HUDEP-2 (cell line): ENCODE data around the gene DGCR2.
A peak's percentile ranks its signal among the peaks of the same experiment; 100 is the strongest.
"Not testable (repeated sequence)": the region's sequence is repeated elsewhere in the genome, so short reads cannot be mapped to it uniquely, and the experiment has no call there.

Source experiments
- DNase-seq, 76 experiments: peaks; one replicate each; lab custom pipeline; 2025; ENCODE audit not compliant: unreplicated experiment in 76 of 76; lab: John Stamatoyannopoulos, UW

The DGCR2 gene, protein sequence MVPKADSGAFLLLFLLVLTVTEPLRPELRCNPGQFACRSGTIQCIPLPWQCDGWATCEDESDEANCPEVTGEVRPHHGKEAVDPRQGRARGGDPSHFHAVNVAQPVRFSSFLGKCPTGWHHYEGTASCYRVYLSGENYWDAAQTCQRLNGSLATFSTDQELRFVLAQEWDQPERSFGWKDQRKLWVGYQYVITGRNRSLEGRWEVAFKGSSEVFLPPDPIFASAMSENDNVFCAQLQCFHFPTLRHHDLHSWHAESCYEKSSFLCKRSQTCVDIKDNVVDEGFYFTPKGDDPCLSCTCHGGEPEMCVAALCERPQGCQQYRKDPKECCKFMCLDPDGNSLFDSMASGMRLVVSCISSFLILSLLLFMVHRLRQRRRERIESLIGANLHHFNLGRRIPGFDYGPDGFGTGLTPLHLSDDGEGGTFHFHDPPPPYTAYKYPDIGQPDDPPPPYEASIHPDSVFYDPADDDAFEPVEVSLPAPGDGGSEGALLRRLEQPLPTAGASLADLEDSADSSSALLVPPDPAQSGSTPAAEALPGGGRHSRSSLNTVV

GRCh38 chr22:19122143-19122751, at the start of gene DGCR2:
Gene DGCR2 (minus strand): TSS chr22:19122412. CDS start chr22:19122206, 206 bp downstream.
- DNase-seq, result peak in 74 of 76 experiments; percentile 38 to 97 (median 90)

DNA sequence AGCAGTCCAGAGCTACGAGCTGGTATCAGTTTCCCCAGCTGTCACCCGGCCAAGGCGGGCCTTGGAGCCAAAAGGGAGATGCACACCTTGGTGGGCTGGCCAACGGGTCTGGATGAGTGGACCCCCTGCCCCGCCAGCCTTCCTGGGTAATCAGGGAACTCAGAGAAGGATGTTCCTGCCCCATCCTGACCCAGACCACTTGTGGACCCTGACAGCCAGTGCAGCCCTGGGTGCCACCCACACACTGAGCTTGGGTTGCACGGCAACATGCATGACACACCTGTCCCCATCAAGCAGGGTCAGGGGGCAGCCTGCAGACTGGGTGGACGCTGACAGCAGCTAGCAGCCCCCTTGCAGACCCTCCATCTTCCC, 47.7 kb upstream of the DGCR2 start:
- DNase-seq, result no peak

- DNase-seq, result no peak
These were observed 47.1 kb upstream of the DGCR2 start for GRCh38 chr22:19169002-19169946.

DNA sequence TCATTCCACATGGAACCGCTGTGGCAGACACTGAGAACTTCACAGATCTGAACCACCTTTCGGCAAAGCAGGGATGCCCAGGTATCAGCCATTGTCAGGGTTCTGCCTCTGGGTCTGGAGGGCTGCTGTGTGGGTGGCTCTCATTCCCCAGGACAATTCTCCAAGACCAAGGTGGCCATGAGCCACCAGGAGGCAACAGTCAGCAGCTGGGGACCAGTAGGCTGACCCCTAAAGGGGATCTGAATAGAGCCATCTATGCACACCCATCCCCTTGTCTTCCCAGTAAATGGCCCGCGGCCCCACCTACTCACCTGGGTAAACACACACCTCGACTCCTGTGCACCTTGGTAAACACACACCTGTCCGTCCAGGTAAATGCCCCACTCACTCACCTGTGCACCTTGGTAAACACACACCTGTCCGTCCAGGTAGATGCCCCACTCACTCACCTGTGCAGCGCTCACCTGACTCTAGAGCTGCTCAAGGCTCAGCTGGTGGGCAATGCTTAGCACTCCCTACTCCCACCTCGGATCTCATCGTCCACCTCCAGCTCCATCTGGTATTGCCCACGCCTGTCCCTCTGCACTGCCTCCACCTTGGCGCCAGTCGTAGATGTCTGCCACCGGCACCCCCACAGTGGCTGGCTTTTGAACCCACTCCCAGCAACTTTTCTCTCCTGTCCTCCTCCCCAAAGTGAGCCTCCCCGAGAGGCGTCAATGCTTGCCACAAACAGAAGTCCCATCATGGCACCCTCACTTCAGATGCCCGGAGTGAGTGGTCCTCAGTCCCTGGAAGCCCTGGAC, 46.1 kb upstream of the DGCR2 start:
- peak in 1 of 76 experiments; percentile 8 for DNase-seq

- DNase-seq, result no peak
These were observed 45.1 kb upstream of the DGCR2 start for GRCh38 chr22:19167106-19167869.

- no peak for DNase-seq
These were observed 44.2 kb upstream of the DGCR2 start for GRCh38 chr22:19166421-19166820.

- no peak for DNase-seq
These were observed 42.2 kb upstream of the DGCR2 start for GRCh38 chr22:19164425-19164824.

DNA sequence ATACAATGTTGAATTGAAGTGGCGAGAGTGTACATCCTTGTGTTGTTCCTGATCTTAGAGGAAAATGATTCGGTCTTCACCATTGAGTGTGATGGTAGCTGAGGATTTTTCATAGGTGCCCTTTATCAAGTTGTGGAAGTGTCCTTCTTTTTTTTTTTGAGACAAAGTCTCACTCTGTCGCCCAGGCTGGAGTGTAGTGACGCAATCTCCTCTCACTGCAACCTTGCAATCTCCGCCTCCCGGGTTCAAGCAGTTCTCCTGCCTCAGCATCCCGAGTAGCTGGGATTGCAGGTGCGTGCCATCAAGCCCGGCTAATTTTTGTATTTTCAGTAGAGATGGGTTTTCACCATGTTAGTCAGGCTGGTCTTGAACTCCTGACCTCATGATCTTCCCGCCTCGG, 36.4 kb upstream of the DGCR2 start:
- DNase-seq, result not testable (repeated sequence)

DNA sequence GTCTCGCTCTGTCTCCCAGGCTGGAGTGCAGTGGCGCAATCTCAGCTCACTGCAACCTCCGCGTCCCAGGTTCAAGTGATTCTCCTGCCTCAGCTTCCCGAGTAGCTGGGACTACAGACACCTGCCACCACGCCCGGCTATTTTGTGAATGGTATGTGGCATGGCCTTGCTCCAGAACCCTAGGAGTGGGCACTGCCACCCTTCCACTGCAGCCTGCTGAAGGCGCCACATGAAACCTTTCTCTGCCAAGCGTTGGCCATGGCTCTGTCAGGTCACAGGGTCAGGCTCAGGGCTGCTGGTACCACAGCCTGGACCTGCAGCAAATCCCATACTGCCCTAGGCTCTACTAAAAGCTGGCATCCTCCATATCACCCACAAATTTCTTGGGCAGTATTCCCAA, 33.9 kb upstream of the DGCR2 start:
- DNase-seq, result not testable (repeated sequence)

- no peak for DNase-seq
These were observed 31.0 kb upstream of the DGCR2 start for GRCh38 chr22:19152942-19153883.

GRCh38 chr22:19151329-19152191, 29.3 kb upstream of the DGCR2 start:
- DNase-seq, result no peak

GRCh38 chr22:19150482-19151328, 28.5 kb upstream of the DGCR2 start:
- DNase-seq, result no peak

DNA sequence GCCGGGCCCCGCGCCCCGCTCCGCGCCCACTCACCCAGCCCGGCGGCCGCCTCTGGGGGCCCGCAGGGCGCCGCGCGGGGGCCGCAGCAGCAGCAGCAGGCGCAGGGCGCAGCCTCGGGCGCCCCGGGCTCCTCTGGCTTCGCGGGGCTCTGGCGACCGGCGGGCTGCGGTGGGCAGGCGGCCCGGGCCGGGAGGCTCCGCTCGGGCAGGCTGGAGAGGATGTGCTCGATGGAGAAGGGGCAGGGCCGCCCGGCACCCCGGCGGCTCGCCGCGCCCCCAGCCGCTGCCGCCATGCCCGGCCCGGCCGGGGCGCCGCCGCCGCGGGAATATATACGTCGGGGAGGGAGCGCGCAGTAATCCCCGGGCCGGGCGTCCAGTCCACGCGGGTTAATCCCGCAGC, 27.8 kb upstream of the DGCR2 start, which contains the start of gene GSC2:
GSC2 (minus strand) TSS at position 302 of the 400 bp plus-strand sequence; CDS start at position 293, 9 bp downstream.
- DNase-seq, result no peak

DNA sequence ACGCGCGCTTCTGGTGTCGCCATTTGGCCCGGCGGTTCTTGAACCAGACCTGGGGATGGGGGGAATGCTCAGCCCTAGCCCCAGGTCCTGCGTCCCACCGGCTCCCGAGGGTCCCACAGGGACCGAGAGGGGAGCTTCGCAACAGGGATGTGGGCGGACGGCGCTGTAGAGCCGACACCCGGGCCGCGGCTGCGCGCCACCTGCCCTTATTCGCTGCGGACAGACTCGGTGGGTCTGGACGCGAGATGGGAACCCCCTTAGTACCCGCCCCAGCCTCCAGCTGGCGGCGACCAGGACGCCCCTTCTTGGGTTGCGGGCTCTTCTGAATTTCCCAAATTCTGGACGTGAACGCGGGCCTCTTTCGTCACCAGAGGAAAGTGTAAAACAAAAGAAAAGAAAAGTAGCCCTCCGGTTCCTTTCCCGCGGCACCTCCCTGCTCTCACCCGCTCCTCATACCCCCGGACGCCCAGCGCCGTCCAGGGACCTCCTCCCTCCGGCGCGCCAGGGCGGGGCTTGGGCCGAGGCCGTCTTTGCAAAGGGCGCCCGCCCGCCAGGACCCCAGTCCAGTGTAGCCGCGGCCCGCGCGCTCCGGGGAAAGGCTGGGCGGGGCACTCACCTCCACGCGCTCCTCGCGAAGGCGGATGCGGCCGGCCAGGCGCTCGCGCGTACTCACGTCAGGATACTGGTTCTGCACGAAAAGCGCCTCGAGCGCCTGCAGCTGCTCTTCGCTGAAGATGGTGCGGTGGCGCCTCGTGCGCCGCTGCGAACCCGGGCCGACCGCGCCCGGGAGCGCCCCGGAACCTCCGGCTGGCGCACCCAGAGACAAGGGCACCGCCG, 27.1 kb upstream of the DGCR2 start:
- no peak for DNase-seq

DNA sequence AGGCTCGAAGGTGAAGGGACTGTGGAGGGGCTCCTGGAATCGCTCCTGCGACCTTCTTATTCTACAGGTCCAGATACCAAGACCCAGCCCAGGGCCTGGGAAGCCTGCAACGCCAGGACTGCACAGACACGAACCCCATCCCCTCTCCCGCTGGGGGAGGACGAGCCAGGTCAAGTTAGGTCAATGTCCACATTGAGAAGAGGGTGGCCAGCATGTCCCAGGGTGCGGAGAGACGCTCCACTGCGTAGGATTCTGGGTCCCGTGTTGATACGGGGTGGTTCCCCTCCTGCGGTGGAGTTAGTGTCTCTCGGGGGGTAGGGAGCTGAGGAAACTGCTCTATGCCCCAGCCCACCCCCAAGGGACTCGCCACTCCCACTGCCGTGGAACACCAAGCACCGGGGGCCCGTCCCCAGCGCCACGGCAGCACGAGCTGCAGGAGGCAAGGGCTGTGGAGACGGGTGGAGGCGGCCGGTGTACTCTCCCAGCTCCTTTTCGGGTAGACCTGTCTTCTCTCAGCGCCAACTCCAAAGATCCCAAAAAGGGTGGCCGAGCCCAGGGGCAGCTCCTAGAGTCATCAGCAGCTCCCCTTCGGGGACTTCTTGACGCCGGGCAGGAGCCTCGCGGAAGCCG, 26.3 kb upstream of the DGCR2 start:
- no peak for DNase-seq
